Activated CD4-positive, alpha-beta T cell treated with anti-CD3 and anti-CD28 coated beads, Interleukin-2, amount 50 U/mL, for 1 hour (primary cell): ENCODE data around the gene MED20.

Experiments used
- DNase-seq: peaks from one replicate; pipeline ENCODE4 v3.0.0-alpha.2; 2020

MED20 gene

GRCh38 chr6:41940759-41941279 lies 19.9 kb upstream of the MED20 start:
- DNase-seq, result peak; percentile 18

DNA sequence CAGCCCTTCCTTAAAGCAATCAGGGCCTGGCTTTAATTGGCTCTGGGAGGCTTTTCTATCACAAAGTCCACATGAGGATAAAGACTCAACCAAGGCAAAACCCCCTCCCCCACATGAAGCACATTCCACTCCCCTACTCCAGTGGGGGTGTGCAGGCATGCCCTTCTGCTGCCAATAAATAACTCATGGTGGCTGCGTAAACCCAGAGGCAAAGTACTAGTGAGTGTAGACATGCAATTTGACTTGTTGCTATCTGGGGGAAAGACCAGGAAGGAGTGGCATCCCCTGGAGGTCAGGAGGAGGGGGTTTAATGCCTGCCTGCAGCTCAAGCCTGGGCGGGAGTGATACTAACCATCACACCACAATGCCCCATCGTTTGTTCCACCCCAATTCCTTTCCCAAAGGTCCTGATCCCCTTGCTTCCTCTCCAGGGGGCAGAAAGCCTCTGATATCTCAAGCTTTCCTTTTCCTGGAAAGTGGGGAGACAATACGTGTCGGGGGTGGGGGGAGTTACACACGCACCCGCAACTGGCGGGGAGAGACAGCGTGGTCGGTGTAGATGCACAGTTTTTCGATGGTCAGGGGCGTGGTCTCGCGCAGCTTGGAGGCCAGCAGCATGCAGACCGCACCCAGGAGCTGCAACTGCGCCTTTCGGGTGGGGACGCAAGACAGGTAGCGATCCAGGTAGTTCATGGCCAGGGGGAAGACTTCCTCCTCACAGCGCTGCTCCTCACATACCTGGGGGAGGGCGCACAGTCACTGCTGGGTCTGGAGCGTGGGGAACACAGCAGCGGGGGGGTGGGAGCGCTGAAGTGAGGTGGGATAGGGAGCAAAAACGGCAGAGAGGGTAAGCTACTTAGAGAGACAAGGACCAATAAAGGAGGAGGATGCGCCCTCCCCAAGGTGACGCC lies 19.2 kb upstream of the MED20 start:
- peak; percentile 8 for DNase-seq

GRCh38 chr6:41939176-41939847 lies 18.4 kb upstream of the MED20 start:
- peak; percentile 2 for DNase-seq

DNA sequence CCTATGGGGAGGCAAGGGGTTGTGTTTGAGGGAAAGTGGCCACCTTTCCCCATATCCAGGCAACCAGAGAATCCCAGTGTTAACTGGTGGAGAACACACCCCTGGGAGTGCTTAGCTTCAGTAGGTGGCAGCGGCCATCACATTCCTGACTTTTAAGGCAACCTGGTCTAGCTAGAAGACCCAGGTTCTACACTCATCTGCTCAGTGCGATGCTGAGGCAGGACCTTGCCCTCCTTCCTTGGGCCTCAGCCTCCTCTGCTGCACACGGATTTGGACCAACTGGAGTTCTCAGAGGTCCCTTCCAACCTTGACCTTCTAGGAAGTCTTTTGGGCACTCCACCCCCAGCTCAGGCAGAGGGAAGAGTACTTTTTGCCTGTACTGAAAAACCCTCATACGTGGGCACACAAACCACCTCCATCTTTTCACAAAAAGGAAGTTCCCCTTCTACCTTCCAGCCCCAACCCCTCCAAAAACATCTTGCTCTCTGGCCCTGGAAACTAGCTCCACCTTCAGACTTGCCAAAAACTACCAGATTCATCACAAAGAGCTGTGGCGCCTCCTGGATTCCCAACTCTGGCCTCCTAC lies 17.7 kb upstream of the MED20 start:
- DNase-seq, result no peak

DNA sequence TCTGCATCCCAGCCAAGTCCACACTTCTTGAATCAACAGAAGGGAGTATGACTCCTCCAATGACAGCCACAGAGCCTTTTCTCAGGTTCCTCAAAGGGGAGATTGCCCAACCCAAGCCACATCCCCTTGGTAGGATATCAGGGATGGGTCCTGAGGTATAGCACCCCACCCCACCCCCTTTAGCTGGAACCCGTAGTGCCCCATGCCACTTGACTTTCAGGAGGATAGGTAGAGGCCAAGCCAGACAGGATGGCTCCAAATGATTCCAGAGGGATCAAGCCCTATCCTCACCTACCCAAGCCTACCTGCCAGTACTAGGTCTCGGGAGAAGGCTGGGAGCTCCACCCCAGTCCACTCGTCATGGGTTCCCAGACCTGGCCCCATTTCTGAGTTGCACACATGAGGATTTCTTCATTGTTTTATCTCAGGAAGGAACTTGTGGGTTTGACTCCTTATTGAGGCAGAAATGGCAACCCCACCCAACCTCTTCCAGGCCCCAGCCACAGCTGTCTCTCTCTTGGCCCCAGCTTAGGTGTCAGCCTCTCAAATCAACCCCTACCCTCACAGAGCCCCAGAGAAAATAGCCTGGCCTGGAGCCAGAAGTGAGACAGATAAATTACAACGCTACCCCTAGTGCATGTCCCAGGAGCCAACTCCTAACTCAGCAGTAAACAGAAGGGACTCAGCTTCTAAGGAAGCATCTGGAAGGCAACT lies 17.1 kb upstream of the MED20 start:
- peak; percentile 52 for DNase-seq

- DNase-seq, result no peak
Observed at GRCh38 chr6:41937472-41937860, 16.5 kb upstream of the MED20 start.

- DNase-seq, result peak; percentile 49
Observed at GRCh38 chr6:41936073-41936837, 15.3 kb upstream of the MED20 start.

DNA sequence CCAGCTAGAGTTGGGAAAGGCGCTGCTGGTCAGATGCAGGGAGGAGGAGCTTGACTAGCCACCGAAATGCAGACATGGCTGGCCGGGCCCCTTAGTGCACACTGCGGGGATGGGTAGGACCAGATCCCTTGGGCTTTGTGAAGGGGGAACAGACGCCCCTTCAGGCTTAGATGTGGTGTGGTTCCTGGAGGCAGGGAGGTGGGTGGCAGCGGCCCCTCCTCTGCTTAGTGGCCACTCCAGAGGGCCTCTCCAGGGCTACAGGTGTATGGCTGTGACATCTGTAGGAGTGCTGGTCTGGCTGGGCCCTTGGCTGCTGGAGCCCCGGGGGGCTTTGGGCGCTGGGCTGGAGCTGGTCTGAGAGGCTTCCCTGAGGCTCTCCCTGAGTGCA lies 14.7 kb upstream of the MED20 start:
- no peak for DNase-seq

DNA sequence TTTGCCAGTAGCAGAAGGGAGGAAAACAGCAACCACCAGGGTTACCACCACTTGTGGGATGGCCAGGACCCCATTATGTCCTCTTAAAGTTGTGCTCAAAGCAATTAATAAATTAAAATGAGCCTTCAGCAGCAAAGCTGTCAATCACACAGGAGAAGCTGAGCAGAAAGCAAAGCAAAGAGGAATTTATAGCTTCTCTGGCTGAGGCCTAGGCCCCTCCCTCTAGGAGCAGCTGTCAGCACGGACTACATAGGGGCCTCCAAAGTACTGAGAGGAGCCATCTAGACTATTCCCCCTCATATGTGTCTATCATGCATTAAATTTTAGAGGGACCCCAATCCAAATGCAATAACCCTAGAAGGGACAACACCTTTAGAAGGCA lies 14.2 kb upstream of the MED20 start:
- DNase-seq, result no peak

- no peak for DNase-seq
Observed at GRCh38 chr6:41934278-41935192, 13.6 kb upstream of the MED20 start.

- no peak for DNase-seq
Observed at GRCh38 chr6:41932378-41932777, 11.4 kb upstream of the MED20 start.

GRCh38 chr6:41931792-41932191 lies 10.9 kb upstream of the MED20 start:
- DNase-seq, result no peak

- no peak for DNase-seq
Observed at GRCh38 chr6:41929924-41930323, 9.0 kb upstream of the MED20 start.

- DNase-seq, result no peak
Observed at GRCh38 chr6:41927253-41927652, 6.3 kb upstream of the MED20 start.

- DNase-seq, result no peak
Observed at GRCh38 chr6:41922154-41922553, 1.2 kb upstream of the MED20 start.

GRCh38 chr6:41921712-41921998 lies 716 bp upstream of the MED20 start:
- DNase-seq, result no peak

DNA sequence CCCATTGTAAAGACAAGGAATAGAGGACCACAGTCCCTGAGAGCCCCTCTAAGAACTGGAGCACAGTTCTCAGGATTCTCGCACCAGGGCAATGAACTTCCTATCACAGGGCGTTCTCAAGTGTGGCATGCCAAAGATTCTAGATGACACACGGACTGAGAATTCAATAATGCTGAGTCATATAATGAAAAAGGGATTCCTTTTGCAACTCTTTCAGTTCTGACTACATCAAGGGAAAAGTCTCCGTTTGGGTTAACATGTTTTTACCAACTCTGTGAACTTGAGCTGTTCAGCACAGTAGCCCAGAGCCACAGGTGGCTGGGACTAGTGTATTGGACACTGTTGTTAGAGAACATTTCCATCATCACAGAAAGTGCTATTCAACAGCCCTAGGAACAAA lies 3.4 kb downstream of the MED20 start:
- no peak for DNase-seq

- no peak for DNase-seq
Observed at GRCh38 chr6:41914869-41915530, 5.9 kb downstream of the MED20 start.

GRCh38 chr6:41914343-41914742 lies 6.6 kb downstream of the MED20 start:
- no peak for DNase-seq

DNA sequence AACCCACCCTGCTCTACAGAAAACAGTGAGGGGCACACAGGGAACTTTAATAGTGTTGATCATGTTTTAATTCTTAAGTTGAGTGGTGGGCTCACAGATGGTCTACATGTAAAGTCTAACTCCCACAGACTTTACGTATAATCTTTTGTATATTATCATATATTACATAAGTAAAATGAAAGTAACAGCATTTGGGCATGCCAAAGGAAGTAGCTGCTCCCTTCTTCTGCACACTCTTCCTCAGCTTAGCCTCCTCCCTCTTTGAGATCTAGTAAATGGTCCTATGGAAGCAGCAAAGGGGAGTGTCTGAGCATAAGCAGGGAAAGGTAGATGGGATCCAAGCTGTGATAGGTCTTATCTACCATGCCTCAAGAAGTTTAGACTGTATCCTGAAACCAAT lies 11.2 kb downstream of the MED20 start:
- DNase-seq, result no peak
